Measurements from ENCODE around the gene ATP2A2. TPM values are rescaled to one million over a fixed set of nuclear protein-coding genes. Genes with fewer than 3 reads are reported as not detected.

Gene ATP2A2
- total RNA-seq, 1 experiment from 2014 or later: 239 TPM

GRCh38 chr12:110347767-110348166 lies 66.7 kb downstream of the ATP2A2 start:
- Histone ChIP-seq H3K4me1 (ENCODE audit: control insufficient read depth in 1 of 2, insufficient read depth in 2 of 2, low read length in 2 of 2) (no peaks in the 10 kb centered on the region), H3K27ac (ENCODE audit: low read depth, low read length) (no peak overlapping the region), H3K9me3 (ENCODE audit: control insufficient read depth in 1 of 2, insufficient read depth in 1 of 2, low read depth in 1 of 2, low read length in 2 of 2) (no peaks in the 10 kb centered on the region), H3K4me2 (ENCODE audit: low read length) (no peak overlapping the region), H2AFZ (ENCODE audit: low read depth, low read length, poor library complexity, severe bottlenecking) (no peak overlapping the region), H3K36me3 (ENCODE audit: control insufficient read depth in 1 of 2, insufficient read depth in 2 of 2, low read length in 2 of 2) (peaks cover 53 to 76% of the 10 kb centered on the region in 2 experiments), H3K9me2 (ENCODE audit: insufficient read depth) (no peaks in the 10 kb centered on the region), H3K79me2 (ENCODE audit: insufficient read depth, low read length) (peaks cover 16% of the 10 kb centered on the region; the same call in 1 of the 2 replicates), H3K4me3 (replicated peaks in 1 of 2; ENCODE audit: low read depth in 1 of 2, low read length in 2 of 2) (no peak overlapping the region), H4K20me1 (ENCODE audit: insufficient read depth) (0 out of 2 replicates have a peak, but pooled peaks cover 7% of the 10 kb centered on the region), H3K27me3 (ENCODE audit: insufficient read depth, low read length) (no peaks in the 10 kb centered on the region), H3K9ac (ENCODE audit: low read length) (no peak overlapping the region)
- TF ChIP-seq SP1 (IDR thresholded peaks at IDR 0.05; ENCODE audit: low read depth) (no peak), CTCF (IDR thresholded peaks at IDR 0.05 in 2 of 3, conservative IDR thresholded peaks at IDR 0.05 in 1 of 3; ENCODE audit: borderline replicate concordance in 1 of 3, insufficient read depth in 1 of 3, low read depth in 2 of 3, low read length in 2 of 3) (no peak), EGR1 (IDR thresholded peaks at IDR 0.05; ENCODE audit: low read depth) (no peak), ELF1 (IDR thresholded peaks at IDR 0.05; ENCODE audit: borderline replicate concordance, low read depth) (no peak), ZFX (IDR thresholded peaks at IDR 0.05) (no peak), REST (IDR thresholded peaks at IDR 0.05; ENCODE audit: low read depth) (no peak), MAX (IDR thresholded peaks at IDR 0.05) (no peak), RAD21 (IDR thresholded peaks at IDR 0.05; ENCODE audit: low read depth) (no peak), POLR2AphosphoS5 (IDR thresholded peaks at IDR 0.05; ENCODE audit: low read depth, low read length) (no peak), JUND (IDR thresholded peaks at IDR 0.05) (no peak), POLR2A (IDR thresholded peaks at IDR 0.05; ENCODE audit: borderline replicate concordance, extremely low read depth, insufficient read depth, insufficient read length) (no peak), YY1 (IDR thresholded peaks at IDR 0.05; ENCODE audit: extremely low read depth, insufficient replicate concordance, low read depth, low read length) (no peak), ZNF274 (IDR thresholded peaks at IDR 0.05; ENCODE audit: low read depth, low read length) (no peak), TCF7L2 (IDR thresholded peaks at IDR 0.05; ENCODE audit: borderline replicate concordance, extremely low read depth, insufficient read depth, insufficient read length) (no peak)
- DNase-seq (ENCODE audit: low read depth, low spot score): no peak
- ATAC-seq: no peak
- ChIA-PET CTCF (no interaction called here), RAD21 (ENCODE audit: low non-redundant PET in 1 of 2, low total read pairs in 2 of 2, uncharacterized antibody in 2 of 2, unreplicated experiment in 2 of 2) (no interaction called here), POLR2A (no interaction called here)
- intact Hi-C loops (cut with micrococcal nuclease): no loop called here
- BruUV-seq (replicated peaks): no TSS peak
